ENCODE measurements around the gene IDH1. TPM values are rescaled to one million over a fixed set of nuclear protein-coding genes. Genes with fewer than 3 reads are reported as not detected.
A peak's percentile ranks its signal among the peaks of the same experiment; 100 is the strongest.

The IDH1 gene
- total RNA-seq, 2 experiments from 2014 or later, result 25.1 to 27.3 TPM

GRCh38 chr2:208254118-208254870 is 577 bp downstream of the IDH1 start:
- DNase-seq, result peak; percentile 82
- Mint-ChIP-seq H3K4me3 (peak overlapping the region; percentile 92), H3K4me1 (peaks cover 40% of the 10 kb centered on the region), H3K27me3 (no peaks in the 10 kb centered on the region), H3K36me3 (ENCODE audit: low read depth) (peaks cover 28% of the 10 kb centered on the region), H3K27ac (peak overlapping the region; percentile 77), H3K9me3 (no peaks in the 10 kb centered on the region)
- CTCF ChIA-PET, result interaction anchor here (0.9 to 4.9 kb wide), 6 partner anchors 11 to 104 kb away, joined by 3 to 28 read pairs (median 6); partner anchors contain the start of gene PIKFYVE
- POLR2A ChIA-PET, result interaction anchor here (0.7 kb wide), 1 partner anchor 12 kb away, joined by 3 read pairs; the partner anchor contains the start of gene PIKFYVE

- DNase-seq, result no peak
- H3K27ac Mint-ChIP-seq, result peak overlapping the region; percentile 14
- H3K36me3 Mint-ChIP-seq (ENCODE audit: low read depth), result peaks cover 28% of the 10 kb centered on the region
- ChIA-PET POLR2A (interaction anchor here (0.7 kb wide), 1 partner anchor 13 kb away, joined by 3 read pairs; the partner anchor contains the start of gene PIKFYVE), CTCF (interaction anchor here (0.9 to 4.9 kb wide), 6 partner anchors 12 to 104 kb away, joined by 3 to 28 read pairs (median 6); partner anchors contain the start of gene PIKFYVE)
- no peaks in the 10 kb centered on the region for H3K27me3 Mint-ChIP-seq
- no peaks in the 10 kb centered on the region for H3K9me3 Mint-ChIP-seq
- H3K4me1 Mint-ChIP-seq, result peaks cover 40% of the 10 kb centered on the region
- peak overlapping the region; percentile 92 for H3K4me3 Mint-ChIP-seq
Measured at GRCh38 chr2:208253600-208254117, 1.2 kb downstream of the IDH1 start.

- no peak for DNase-seq
- H3K27me3 Mint-ChIP-seq, result no peaks in the 10 kb centered on the region
- ChIA-PET POLR2A (no interaction called here), CTCF (interaction anchor here (1.1 to 4.9 kb wide), 4 partner anchors 8 to 17 kb away, joined by 3 to 28 read pairs (median 15); partner anchors contain the start of gene PIKFYVE)
- no peaks in the 10 kb centered on the region for H3K9me3 Mint-ChIP-seq
- H3K27ac Mint-ChIP-seq, result no peak overlapping the region
- H3K4me3 Mint-ChIP-seq, result peak overlapping the region; percentile 92
- peaks cover 36% of the 10 kb centered on the region for H3K36me3 Mint-ChIP-seq (ENCODE audit: low read depth)
- H3K4me1 Mint-ChIP-seq, result peaks cover 40% of the 10 kb centered on the region
Measured at GRCh38 chr2:208252716-208253492, 2.0 kb downstream of the IDH1 start.

GRCh38 chr2:208251098-208251497 is 3.8 kb downstream of the IDH1 start:
- Mint-ChIP-seq H3K9me3 (no peaks in the 10 kb centered on the region), H3K36me3 (ENCODE audit: low read depth) (peaks cover 46% of the 10 kb centered on the region), H3K4me1 (peaks cover 36% of the 10 kb centered on the region), H3K4me3 (no peak overlapping the region), H3K27ac (no peak overlapping the region), H3K27me3 (no peaks in the 10 kb centered on the region)
- ChIA-PET POLR2A (no interaction called here), CTCF (interaction anchor here (0.6 to 4.3 kb wide), 3 partner anchors 14 to 49 kb away, joined by 3 to 28 read pairs (median 6); no protein-coding TSS in a partner anchor)
- no peak for DNase-seq

GRCh38 chr2:208250388-208250787 is 4.5 kb downstream of the IDH1 start:
- H3K36me3 Mint-ChIP-seq (ENCODE audit: low read depth), result peaks cover 52% of the 10 kb centered on the region
- DNase-seq, result no peak
- no peak overlapping the region for H3K4me3 Mint-ChIP-seq
- no peaks in the 10 kb centered on the region for H3K27me3 Mint-ChIP-seq
- POLR2A ChIA-PET, result no interaction called here
- CTCF ChIA-PET, result interaction anchor here (0.6 kb wide), 1 partner anchor 49 kb away, joined by 3 read pairs; no protein-coding TSS in a partner anchor
- no peak overlapping the region for H3K27ac Mint-ChIP-seq
- peaks cover 31% of the 10 kb centered on the region for H3K4me1 Mint-ChIP-seq
- H3K9me3 Mint-ChIP-seq, result no peaks in the 10 kb centered on the region

GRCh38 chr2:208249296-208249695 is 5.6 kb downstream of the IDH1 start:
- peaks cover 54% of the 10 kb centered on the region for H3K36me3 Mint-ChIP-seq (ENCODE audit: low read depth)
- H3K9me3 Mint-ChIP-seq, result no peaks in the 10 kb centered on the region
- ChIA-PET POLR2A (no interaction called here), CTCF (interaction anchor here (1.2 kb wide), 1 partner anchor 12 kb away, joined by 4 read pairs; no protein-coding TSS in a partner anchor)
- no peak overlapping the region for H3K27ac Mint-ChIP-seq
- no peak overlapping the region for H3K4me3 Mint-ChIP-seq
- no peaks in the 10 kb centered on the region for H3K27me3 Mint-ChIP-seq
- no peak for DNase-seq
- peaks cover 30% of the 10 kb centered on the region for H3K4me1 Mint-ChIP-seq

- peaks cover 55% of the 10 kb centered on the region for H3K36me3 Mint-ChIP-seq (ENCODE audit: low read depth)
- no peaks in the 10 kb centered on the region for H3K9me3 Mint-ChIP-seq
- CTCF ChIA-PET, result interaction anchor here (1.2 kb wide), 1 partner anchor 12 kb away, joined by 4 read pairs; no protein-coding TSS in a partner anchor
- H3K27ac Mint-ChIP-seq, result no peak overlapping the region
- H3K27me3 Mint-ChIP-seq, result no peaks in the 10 kb centered on the region
- no peak for DNase-seq
- H3K4me1 Mint-ChIP-seq, result peaks cover 25% of the 10 kb centered on the region
- H3K4me3 Mint-ChIP-seq, result no peak overlapping the region
- POLR2A ChIA-PET, result no interaction called here
Measured at GRCh38 chr2:208248601-208249000, 6.3 kb downstream of the IDH1 start.

GRCh38 chr2:208245746-208246145 is 9.1 kb downstream of the IDH1 start:
- H3K4me3 Mint-ChIP-seq, result no peak overlapping the region
- CTCF ChIA-PET, result interaction anchor here (0.6 kb wide), 1 partner anchor 40 kb away, joined by 3 read pairs; no protein-coding TSS in a partner anchor
- no peak for DNase-seq
- H3K27me3 Mint-ChIP-seq, result no peaks in the 10 kb centered on the region
- no peaks in the 10 kb centered on the region for H3K9me3 Mint-ChIP-seq
- peaks cover 55% of the 10 kb centered on the region for H3K36me3 Mint-ChIP-seq (ENCODE audit: low read depth)
- peaks cover 4% of the 10 kb centered on the region for H3K4me1 Mint-ChIP-seq
- POLR2A ChIA-PET, result no interaction called here
- no peak overlapping the region for H3K27ac Mint-ChIP-seq

GRCh38 chr2:208244422-208244821 is 10.4 kb downstream of the IDH1 start:
- Mint-ChIP-seq H3K4me3 (no peak overlapping the region), H3K4me1 (no peaks in the 10 kb centered on the region), H3K9me3 (no peaks in the 10 kb centered on the region), H3K36me3 (ENCODE audit: low read depth) (peaks cover 49% of the 10 kb centered on the region), H3K27me3 (no peaks in the 10 kb centered on the region), H3K27ac (no peak overlapping the region)
- ChIA-PET POLR2A (no interaction called here), CTCF (no interaction called here)
- no peak for DNase-seq

GRCh38 chr2:208240619-208241209 is 14.2 kb downstream of the IDH1 start:
- ChIA-PET POLR2A (no interaction called here), CTCF (interaction anchor here (1.4 kb wide), 1 partner anchor 495 kb away, joined by 3 read pairs; no protein-coding TSS in a partner anchor)
- Mint-ChIP-seq H3K9me3 (peaks cover 3% of the 10 kb centered on the region), H3K4me3 (no peak overlapping the region), H3K27ac (no peak overlapping the region), H3K4me1 (no peaks in the 10 kb centered on the region), H3K27me3 (no peaks in the 10 kb centered on the region), H3K36me3 (ENCODE audit: low read depth) (peaks cover 50% of the 10 kb centered on the region)
- no peak for DNase-seq

GRCh38 chr2:208239770-208240493 is 14.9 kb downstream of the IDH1 start:
- H3K27me3 Mint-ChIP-seq, result no peaks in the 10 kb centered on the region
- CTCF ChIA-PET, result no interaction called here
- DNase-seq, result no peak
- no peak overlapping the region for H3K4me3 Mint-ChIP-seq
- H3K27ac Mint-ChIP-seq, result no peak overlapping the region
- no peaks in the 10 kb centered on the region for H3K4me1 Mint-ChIP-seq
- POLR2A ChIA-PET, result no interaction called here
- peaks cover 54% of the 10 kb centered on the region for H3K36me3 Mint-ChIP-seq (ENCODE audit: low read depth)
- peaks cover 6% of the 10 kb centered on the region for H3K9me3 Mint-ChIP-seq

GRCh38 chr2:208235860-208236259 is 19.0 kb downstream of the IDH1 start:
- POLR2A ChIA-PET, result no interaction called here
- H3K4me1 Mint-ChIP-seq, result no peaks in the 10 kb centered on the region
- H3K4me3 Mint-ChIP-seq, result no peak overlapping the region
- CTCF ChIA-PET, result interaction anchor here (0.5 kb wide), 1 partner anchor 60 kb away, joined by 3 read pairs; no protein-coding TSS in a partner anchor
- H3K27ac Mint-ChIP-seq, result no peak overlapping the region
- peaks cover 40% of the 10 kb centered on the region for H3K36me3 Mint-ChIP-seq (ENCODE audit: low read depth)
- no peak for DNase-seq
- peaks cover 2% of the 10 kb centered on the region for H3K27me3 Mint-ChIP-seq
- peaks cover 17% of the 10 kb centered on the region for H3K9me3 Mint-ChIP-seq

Data from activated CD4-positive, alpha-beta T cell treated with anti-CD3 and anti-CD28 coated beads, Interleukin-2, amount 10 ng/mL, durations not matched to agents 7 days and 5 days (primary cell).